ENCODE data around the gene CD4. TPM values are rescaled to one million over a fixed set of nuclear protein-coding genes. Genes with fewer than 3 reads are reported as not detected.
A peak's percentile ranks its signal among the peaks of the same experiment; 100 is the strongest.

The CD4 gene
- total and polyA plus RNA-seq, 8 donors, result 2.0 to 25.9 (median 7.3) TPM; not detected in 2

GRCh38 chr12:6782119-6782518 lies 7.2 kb upstream of the CD4 start:
- intact Hi-C loops (cut with DNase I; ENCODE audit: low total_unique reads), result loop anchor here (5.0 kb wide), 1 partner anchor 45 kb away; no protein-coding TSS in a partner anchor
- H3K4me1 ChIP-seq, result peaks cover 10 to 30% (median 20%) of the 10 kb centered on the region in 4 donors
- no peak overlapping the region for H3K4me3 ChIP-seq
- WGBS, 5 donors, result 74 to 82% (median 81%) methylated on average over 6 of the region's 6 CpGs
- peak in 1 of 2 donors; percentile 0 for DNase-seq
- H3K27me3 ChIP-seq, result peaks cover 0 to 9% (median 0%) of the 10 kb centered on the region in 3 donors
- no peaks in the 10 kb centered on the region for H3K36me3 ChIP-seq
- H3K9me3 ChIP-seq, result no peaks in the 10 kb centered on the region
- H3K27ac ChIP-seq, result no peak overlapping the region
- no peak for TF ChIP-seq EP300 (IDR thresholded peaks at IDR 0.05)
- TF ChIP-seq POLR2AphosphoS5 (IDR thresholded peaks at IDR 0.05), result no peak
- no peak for TF ChIP-seq POLR2A (IDR thresholded peaks at IDR 0.05)
- TF ChIP-seq CTCF (IDR thresholded peaks at IDR 0.05), result no peak

- intact Hi-C loops (cut with DNase I; ENCODE audit: low total_unique reads), result loop anchor here (5.0 kb wide), 1 partner anchor 46 kb away; no protein-coding TSS in a partner anchor
- Histone ChIP-seq H3K27ac (no peak overlapping the region), H3K36me3 (no peaks in the 10 kb centered on the region), H3K27me3 (peaks cover 0 to 3% (median 0%) of the 10 kb centered on the region in 3 donors), H3K4me3 (no peak overlapping the region), H3K9me3 (no peaks in the 10 kb centered on the region), H3K4me1 (peaks cover 8 to 24% (median 14%) of the 10 kb centered on the region in 4 donors)
- TF ChIP-seq CTCF (IDR thresholded peaks at IDR 0.05) (no peak), POLR2AphosphoS5 (IDR thresholded peaks at IDR 0.05) (no peak), EP300 (IDR thresholded peaks at IDR 0.05) (no peak), POLR2A (IDR thresholded peaks at IDR 0.05) (no peak)
- no peak for DNase-seq
- WGBS, 5 donors, result 75 to 84% (median 79%) methylated on average over 8 to 10 of the region's 10 CpGs
Observed at GRCh38 chr12:6782850-6783566, 6.3 kb upstream of the CD4 start.

- intact Hi-C loops (cut with DNase I; ENCODE audit: low total_unique reads), result loop anchor here (5.0 kb wide), 1 partner anchor 47 kb away; no protein-coding TSS in a partner anchor
- TF ChIP-seq EP300 (IDR thresholded peaks at IDR 0.05), result no peak
- no peak for TF ChIP-seq POLR2A (IDR thresholded peaks at IDR 0.05)
- TF ChIP-seq POLR2AphosphoS5 (IDR thresholded peaks at IDR 0.05), result no peak
- no peak for TF ChIP-seq CTCF (IDR thresholded peaks at IDR 0.05)
- no peak for DNase-seq
- Histone ChIP-seq H3K9me3 (no peaks in the 10 kb centered on the region), H3K4me3 (no peak overlapping the region), H3K27me3 (no peaks in the 10 kb centered on the region), H3K27ac (no peak overlapping the region), H3K4me1 (peaks cover 0 to 16% (median 6%) of the 10 kb centered on the region in 4 donors), H3K36me3 (no peaks in the 10 kb centered on the region)
- WGBS, 5 donors, result 85 to 95% (median 87%) methylated on average over 8 to 9 of the region's 9 CpGs
Observed at GRCh38 chr12:6783828-6784227, 5.5 kb upstream of the CD4 start.

GRCh38 chr12:6784296-6784695 lies 5.0 kb upstream of the CD4 start:
- TF ChIP-seq CTCF (IDR thresholded peaks at IDR 0.05), result no peak

More at GRCh38 chr12:6784296-6784695, 5.0 kb upstream of the CD4 start:
- Histone ChIP-seq H3K27ac (no peak overlapping the region), H3K27me3 (no peaks in the 10 kb centered on the region), H3K4me1 (peaks cover 0 to 13% (median 1%) of the 10 kb centered on the region in 4 donors), H3K4me3 (no peak overlapping the region), H3K36me3 (no peaks in the 10 kb centered on the region), H3K9me3 (no peaks in the 10 kb centered on the region)
- no peak for DNase-seq
- intact Hi-C loops (cut with DNase I; ENCODE audit: low total_unique reads), result loop anchor here (5.0 kb wide), 1 partner anchor 47 kb away; no protein-coding TSS in a partner anchor
- 55 to 77% (median 61%) methylated on average over 5 of the region's 5 CpGs for WGBS, 5 donors

Data from stomach (tissue), 9 donors.